HCT116 (cell line): ENCODE measurements around the gene JOSD1. TPM values are rescaled to one million over a fixed set of nuclear protein-coding genes. Genes with fewer than 3 reads are reported as not detected.

Experiments used
- ATAC-seq: fragments of 200-7000 bp; cut with Tn5 transposase; 2 replicates; pipeline ENCODE4 v1.9.1; 2020; ENCODE audit warnings: mild to moderate bottlenecking, moderate library complexity
- BruUV-seq: library from RNA; stranded (reverse); fragments of 400-500 nt; replicated peaks from 2 replicates; lab custom pipeline; 2021; lab: Mats Ljungman, UMichigan
- CTCF ChIA-PET: fragments of 300-600 bp; sonication (Branson Sonifier 250); formaldehyde crosslinking; loops from one replicate; lab custom pipeline; 2021; ENCODE audit warnings: antibody characterized with exemption; lab: Charles Lee
- POLR2A ChIA-PET: fragments of 300-600, 350-600 bp; sonication (Branson Sonifier 250); formaldehyde crosslinking; loops from one replicate; lab custom pipeline; 2021; ENCODE audit warnings: antibody characterized with exemption; lab: Charles Lee
- RAD21 ChIA-PET, 2 experiments: fragments of 300-600 bp; sonication (Branson Sonifier 250); formaldehyde crosslinking; loops; one replicate each; lab custom pipeline; 2023; ENCODE audit warnings: low total read pairs in 2 of 2; ENCODE audit not compliant: uncharacterized antibody in 2 of 2, unreplicated experiment in 2 of 2, low non-redundant PET in 1 of 2; lab: Charles Lee
- DNase-seq: peaks from one replicate; pipeline ENCODE4 v3.0.0-alpha.2; 2010; ENCODE audit warnings: low read depth, low spot score
- H2AFZ ChIP-seq: fragments of 200-600 bp; shearing (Covaris generic), sonication (generic); 2 replicates; pipeline ENCODE4 v1.6.1; 2017; ENCODE audit warnings: low read depth, mixed run types, mixed read lengths, antibody characterized with exemption, low read length; ENCODE audit not compliant: poor library complexity, severe bottlenecking
- H3K27ac ChIP-seq: 2 replicates; pipeline ENCODE4 v1.5.1; 2012; ENCODE audit warnings: low read depth, low read length
- H3K27me3 ChIP-seq: fragments of 200-600 bp; sonication (generic); 2 replicates; pipeline ENCODE4 v1.6.1; 2016; ENCODE audit warnings: mixed run types, low read length, mixed read lengths; ENCODE audit not compliant: insufficient read depth
- H3K36me3 ChIP-seq, 2 experiments: fragments of 200-500 bp in 1 of 2; fragments of 200-600 bp in 1 of 2; sonication (Bioruptor generic) in 1 of 2; sonication (generic) in 1 of 2; 2 replicates each; pipeline versions ENCODE4 v1.5.1 to v1.6.1; 2014 to 2016; ENCODE audit warnings: low read length in 2 of 2, inconsistent platforms in 1 of 2, mixed read lengths in 1 of 2, mixed run types in 1 of 2; ENCODE audit not compliant: insufficient read depth in 2 of 2, control insufficient read depth in 1 of 2
- H3K4me1 ChIP-seq, 2 experiments: fragments of 200-600 bp in 1 of 2; sonication (generic) in 1 of 2; 2 replicates each; pipeline versions ENCODE4 v1.5.1 to v1.6.1; 2012 to 2017; ENCODE audit warnings: low read length in 2 of 2, inconsistent platforms in 1 of 2, mild to moderate bottlenecking in 1 of 2, mixed read lengths in 1 of 2, mixed run types in 1 of 2, moderate library complexity in 1 of 2; ENCODE audit not compliant: insufficient read depth in 2 of 2, control insufficient read depth in 1 of 2
- H3K4me2 ChIP-seq: fragments of 200-600 bp; sonication (generic); 2 replicates; pipeline ENCODE4 v1.6.1; 2017; ENCODE audit warnings: mixed run types, low read length, mixed read lengths
- H3K4me3 ChIP-seq, 2 experiments: fragments of 200-600 bp in 1 of 2; sonication (generic) in 1 of 2; replicated peaks in 1 of 2; 2 replicates each; pipeline ENCODE4 v1.5.1; 2011 to 2016; ENCODE audit warnings: low read length in 2 of 2, control low read depth in 1 of 2, low read depth in 1 of 2, mild to moderate bottlenecking in 1 of 2, mixed read lengths in 1 of 2, mixed run types in 1 of 2
- H3K79me2 ChIP-seq: fragments of 200-600 bp; sonication (generic); 2 replicates; pipeline ENCODE4 v1.6.1; 2017; ENCODE audit warnings: mild to moderate bottlenecking, mixed run types, low read length, moderate library complexity, mixed read lengths; ENCODE audit not compliant: insufficient read depth
- H3K9ac ChIP-seq: fragments of 200-600 bp; sonication (generic); 2 replicates; pipeline ENCODE4 v1.6.1; 2016; ENCODE audit warnings: low read length, mixed read lengths
- H3K9me2 ChIP-seq: fragments of 200-600 bp; sonication (generic), shearing (Covaris generic); 2 replicates; pipeline ENCODE4 v1.6.1; 2017; ENCODE audit warnings: mixed run types, mild to moderate bottlenecking, moderate library complexity; ENCODE audit not compliant: insufficient read depth
- H3K9me3 ChIP-seq, 2 experiments: fragments of 200-500 bp in 1 of 2; fragments of 200-600 bp in 1 of 2; sonication (Bioruptor generic) in 1 of 2; sonication (generic) in 1 of 2; 2 replicates each; pipeline ENCODE4 v1.6.1; 2014 to 2017; ENCODE audit warnings: low read length in 2 of 2, mixed read lengths in 2 of 2, inconsistent platforms in 1 of 2, low read depth in 1 of 2, mild to moderate bottlenecking in 1 of 2, mixed run types in 1 of 2, moderate library complexity in 1 of 2; ENCODE audit not compliant: control insufficient read depth in 1 of 2, insufficient read depth in 1 of 2
- H4K20me1 ChIP-seq: fragments of 200-600 bp; sonication (generic), shearing (Covaris generic); 2 replicates; pipeline ENCODE4 v1.6.1; 2017; ENCODE audit warnings: mixed run types, mild to moderate bottlenecking, moderate library complexity; ENCODE audit not compliant: insufficient read depth
- CBX3 ChIP-seq: IDR thresholded peaks from 2 replicates; pipeline ENCODE4 v1.6.1; 2012; ENCODE audit warnings: low read depth
- POLR2AphosphoS5 ChIP-seq: IDR thresholded peaks from 2 replicates; pipeline ENCODE4 v1.6.1; 2011; ENCODE audit warnings: mild to moderate bottlenecking, low read depth, low read length, moderate library complexity
- intact Hi-C: fragments of 100-400 bp; cut with micrococcal nuclease; formaldehyde crosslinking; loops from 2 replicates; pipeline ENCODE4 v1.10.0; 2022
- total RNA-seq: library from RNA; stranded (reverse); gene quantifications from one replicate; pipeline ENCODE4 v1.2.1, GENCODE V29; 2021; ENCODE audit not compliant: unreplicated experiment
- TF ChIP-seq, protein P1 (sequence below): IDR thresholded peaks from 2 replicates; pipeline ENCODE4 v1.6.1; 2012
- TF ChIP-seq, protein P2 (sequence below): IDR thresholded peaks from 2 replicates; pipeline ENCODE4 v1.6.1; 2011; ENCODE audit warnings: mild to moderate bottlenecking, low read length, moderate library complexity; ENCODE audit not compliant: insufficient replicate concordance; ENCODE audit errors: extremely low read depth

The JOSD1 gene
- total RNA-seq, 1 experiment from 2014 or later = 67.3 TPM

DNA sequence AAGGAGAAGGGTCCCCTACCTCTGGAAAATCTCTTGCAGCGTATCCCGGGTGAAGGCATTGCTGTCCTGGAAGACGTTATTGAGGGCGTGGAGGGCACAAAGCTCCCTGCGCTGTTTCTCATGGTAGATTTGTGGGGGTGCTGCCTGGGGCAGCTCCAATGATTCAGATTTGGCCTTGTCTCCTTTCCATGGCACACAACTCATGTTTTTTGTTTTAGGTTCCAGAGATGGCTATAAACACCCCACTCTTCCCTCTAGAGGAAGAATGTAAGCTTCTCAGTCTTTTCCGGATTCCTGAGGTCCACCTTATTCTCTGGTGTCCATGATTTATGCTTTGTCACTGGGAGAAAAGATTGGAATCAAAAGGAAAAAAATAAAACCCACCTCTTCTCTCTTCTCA lies 959 bp downstream of the JOSD1 start:
- no peaks in the 10 kb centered on the region for H4K20me1 ChIP-seq
- peak overlapping the region; percentile 88; the same call in 1 of the 2 replicates for H3K27ac ChIP-seq
- BruUV-seq = TSS peak; percentile 82
- no peaks in the 10 kb centered on the region for H3K9me2 ChIP-seq
- peak overlapping the region; percentile 98 for H3K9ac ChIP-seq
- H3K79me2 ChIP-seq = peaks cover 58% of the 10 kb centered on the region
- TF ChIP-seq CBX3 = no peak
- peak; percentile 35; the same call in 1 of the 2 replicates for TF ChIP-seq POLR2AphosphoS5
- H3K36me3 ChIP-seq = peaks cover 0 to 15% of the 10 kb centered on the region in 2 experiments; a peak in 2 of 4 replicates
- CTCF ChIA-PET = no interaction called here
- DNase-seq (no peak), ATAC-seq (no peak)
- POLR2A ChIA-PET = interaction anchor here (0.7 to 1.7 kb wide), 3 partner anchors 16 to 641 kb away, joined by 4 to 8 read pairs (median 4); partner anchors contain the start of gene TOMM22
- no peak overlapping the region for H2AFZ ChIP-seq
- no peaks in the 10 kb centered on the region for H3K9me3 ChIP-seq
- peak overlapping the region; percentile 74 to 90 for H3K4me3 ChIP-seq
- intact Hi-C loops = no loop called here
- peak overlapping the region; percentile 95 for H3K4me2 ChIP-seq
- peaks cover 37 to 75% of the 10 kb centered on the region in 2 experiments for H3K4me1 ChIP-seq
- no peaks in the 10 kb centered on the region for H3K27me3 ChIP-seq
- RAD21 ChIA-PET = no interaction called here

DNA sequence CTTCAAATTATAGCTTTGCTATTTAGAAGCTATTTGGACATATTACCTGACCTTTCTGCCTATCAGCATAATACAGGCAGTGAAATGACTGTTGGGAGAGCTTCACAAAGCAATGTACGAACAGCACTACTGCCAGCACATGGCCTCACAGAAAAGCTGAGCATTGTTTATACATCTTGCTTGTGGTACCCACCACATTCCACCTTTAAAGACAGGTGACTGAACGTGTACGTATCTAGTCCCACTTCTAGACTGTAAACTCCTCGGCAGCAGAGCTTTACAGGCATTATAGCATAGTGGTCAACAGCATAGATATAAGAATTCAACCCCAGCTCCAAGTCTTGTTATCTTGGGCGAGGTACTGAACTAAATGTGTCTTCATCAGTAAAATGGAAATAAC lies 1.6 kb downstream of the JOSD1 start:
- no peaks in the 10 kb centered on the region for H3K9me3 ChIP-seq
- intact Hi-C loops = no loop called here
- no TSS peak for BruUV-seq
- H3K79me2 ChIP-seq = peaks cover 64% of the 10 kb centered on the region
- H3K4me3 ChIP-seq = peak overlapping the region; percentile 74 to 90
- H2AFZ ChIP-seq = no peak overlapping the region
- peak overlapping the region; percentile 95 for H3K4me2 ChIP-seq
- H3K9me2 ChIP-seq = no peaks in the 10 kb centered on the region
- DNase-seq (no peak), ATAC-seq (no peak)
- peak overlapping the region; percentile 98 for H3K9ac ChIP-seq
- no peaks in the 10 kb centered on the region for H3K27me3 ChIP-seq
- no peak overlapping the region for H3K27ac ChIP-seq
- H3K4me1 ChIP-seq = peaks cover 33 to 72% of the 10 kb centered on the region in 2 experiments
- RAD21 ChIA-PET = interaction anchor here in 1 of 2 experiments (0.9 kb wide), 1 partner anchor 17 kb away, joined by 4 read pairs; the partner anchor contains the start of gene TOMM22
- CTCF ChIA-PET = no interaction called here
- H3K36me3 ChIP-seq = peaks cover 0 to 15% of the 10 kb centered on the region in 2 experiments; a peak in 2 of 4 replicates
- H4K20me1 ChIP-seq = no peaks in the 10 kb centered on the region
- POLR2A ChIA-PET = interaction anchor here (1.2 to 1.7 kb wide), 2 partner anchors 15 to 17 kb away, joined by 4 to 8 read pairs; partner anchors contain the start of gene TOMM22
- TF ChIP-seq, protein P1, sequence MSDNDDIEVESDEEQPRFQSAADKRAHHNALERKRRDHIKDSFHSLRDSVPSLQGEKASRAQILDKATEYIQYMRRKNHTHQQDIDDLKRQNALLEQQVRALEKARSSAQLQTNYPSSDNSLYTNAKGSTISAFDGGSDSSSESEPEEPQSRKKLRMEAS = no peak
- TF ChIP-seq, protein P2, sequence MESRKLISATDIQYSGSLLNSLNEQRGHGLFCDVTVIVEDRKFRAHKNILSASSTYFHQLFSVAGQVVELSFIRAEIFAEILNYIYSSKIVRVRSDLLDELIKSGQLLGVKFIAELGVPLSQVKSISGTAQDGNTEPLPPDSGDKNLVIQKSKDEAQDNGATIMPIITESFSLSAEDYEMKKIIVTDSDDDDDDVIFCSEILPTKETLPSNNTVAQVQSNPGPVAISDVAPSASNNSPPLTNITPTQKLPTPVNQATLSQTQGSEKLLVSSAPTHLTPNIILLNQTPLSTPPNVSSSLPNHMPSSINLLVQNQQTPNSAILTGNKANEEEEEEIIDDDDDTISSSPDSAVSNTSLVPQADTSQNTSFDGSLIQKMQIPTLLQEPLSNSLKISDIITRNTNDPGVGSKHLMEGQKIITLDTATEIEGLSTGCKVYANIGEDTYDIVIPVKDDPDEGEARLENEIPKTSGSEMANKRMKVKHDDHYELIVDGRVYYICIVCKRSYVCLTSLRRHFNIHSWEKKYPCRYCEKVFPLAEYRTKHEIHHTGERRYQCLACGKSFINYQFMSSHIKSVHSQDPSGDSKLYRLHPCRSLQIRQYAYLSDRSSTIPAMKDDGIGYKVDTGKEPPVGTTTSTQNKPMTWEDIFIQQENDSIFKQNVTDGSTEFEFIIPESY = no peak
